ENCODE data around the gene ULBP3.
"Not testable (repeated sequence)": the region's sequence is repeated elsewhere in the genome, so short reads cannot be mapped to it uniquely, and the experiment has no call there.

Gene ULBP3

DNA sequence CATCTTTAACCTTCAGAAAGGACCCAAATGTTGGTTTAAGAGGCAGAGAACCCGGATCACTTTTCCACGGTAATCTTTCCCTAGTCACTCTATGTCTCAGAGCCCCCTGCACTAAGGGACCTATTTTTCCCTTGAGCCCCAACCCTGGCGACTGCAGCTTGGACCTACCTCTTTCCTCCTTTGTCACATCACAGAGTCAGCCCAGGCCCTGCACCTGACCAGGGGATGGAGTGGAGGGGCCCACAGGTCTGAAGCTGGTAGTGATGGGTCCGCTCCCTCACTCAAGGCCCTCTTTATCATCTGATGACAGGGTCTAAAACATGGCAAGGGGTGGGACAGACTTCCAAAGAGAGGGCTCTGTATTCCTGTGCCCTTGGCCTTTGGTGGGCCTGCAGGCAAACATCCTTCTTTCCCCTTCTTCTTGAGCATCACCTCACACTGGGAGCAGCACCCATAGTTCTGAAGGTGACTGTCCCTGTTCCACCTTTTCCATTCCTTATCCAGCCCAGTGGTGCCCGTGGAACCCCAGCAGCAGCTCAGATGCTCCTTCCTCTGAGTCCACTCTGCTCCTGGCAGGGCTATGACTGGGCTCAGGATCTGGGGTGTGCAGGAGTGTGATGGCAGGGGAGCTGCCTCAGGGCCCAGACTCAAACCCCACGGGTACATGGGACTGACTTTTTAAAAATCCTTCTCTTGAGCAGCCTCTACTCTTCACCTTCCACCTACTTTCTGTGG lies 49.9 kb downstream of the ULBP3 start:
- Histone ChIP-seq H3K9me3 (ENCODE audit: insufficient read depth, low read depth, low read length) (no peaks in the 10 kb centered on the region), H3K27ac (ENCODE audit: low read depth, low read length) (no peak overlapping the region), H4K91ac (ENCODE audit: low read depth, low read length) (no peak overlapping the region), H2BK120ac (ENCODE audit: insufficient read depth, low read length, poor library complexity) (no peak overlapping the region), H2AK5ac (ENCODE audit: low read length) (no peak overlapping the region), H3K4ac (ENCODE audit: low read depth, low read length) (no peak overlapping the region), H3K36me3 (ENCODE audit: control insufficient read depth in 1 of 2, insufficient read depth in 2 of 2, low read length in 2 of 2) (no peaks in the 10 kb centered on the region), H4K8ac (ENCODE audit: low read depth, low read length) (no peak overlapping the region), H2AFZ (ENCODE audit: insufficient read depth, low read length, poor library complexity) (no peak overlapping the region), H3K4me3 (ENCODE audit: low read depth, low read length) (no peak overlapping the region), H3K9ac (ENCODE audit: low read length) (no peak overlapping the region), H2BK12ac (ENCODE audit: low read length) (no peak overlapping the region), H3K4me2 (ENCODE audit: low read length) (no peak overlapping the region), H4K12ac (ENCODE audit: low read depth, low read length) (no peak overlapping the region), H3K4me1 (ENCODE audit: control insufficient read depth in 1 of 2, insufficient read depth in 2 of 2, low read length in 2 of 2) (no peaks in the 10 kb centered on the region), H3K23ac (ENCODE audit: low read length) (no peak overlapping the region), H3K79me1 (ENCODE audit: low read length) (no peaks in the 10 kb centered on the region), H3K14ac (ENCODE audit: low read length) (no peak overlapping the region), H3K79me2 (ENCODE audit: control insufficient read depth, insufficient read depth, low read length, poor library complexity) (no peaks in the 10 kb centered on the region), H3K18ac (ENCODE audit: low read length) (no peak overlapping the region), H3K27me3 (ENCODE audit: insufficient read depth, low read length) (peaks cover 15% of the 10 kb centered on the region), H2BK5ac (ENCODE audit: low read depth, low read length, poor library complexity) (no peak overlapping the region)
- WGBS (ENCODE audit: extremely low coverage, insufficient coverage, insufficient read length), result no CpG with 5 or more reads among the region's 6 CpGs
- no peak for DNase-seq

GRCh38 chr6:150017186-150017521 lies 51.8 kb downstream of the ULBP3 start:
- not testable (repeated sequence) for H3K79me1 ChIP-seq (ENCODE audit: low read length); H3K79me2 ChIP-seq (ENCODE audit: control insufficient read depth, insufficient read depth, low read length, poor library complexity); H3K9me3 ChIP-seq (ENCODE audit: insufficient read depth, low read depth, low read length); H3K23ac ChIP-seq (ENCODE audit: low read length); H3K18ac ChIP-seq (ENCODE audit: low read length); H3K4me3 ChIP-seq (ENCODE audit: low read depth, low read length); H3K14ac ChIP-seq (ENCODE audit: low read length); H4K12ac ChIP-seq (ENCODE audit: low read depth, low read length); DNase-seq; H2BK12ac ChIP-seq (ENCODE audit: low read length); H3K4me2 ChIP-seq (ENCODE audit: low read length); H3K27ac ChIP-seq (ENCODE audit: low read depth, low read length); H4K91ac ChIP-seq (ENCODE audit: low read depth, low read length); H3K36me3 ChIP-seq (ENCODE audit: control insufficient read depth in 1 of 2, insufficient read depth in 2 of 2, low read length in 2 of 2); H3K4ac ChIP-seq (ENCODE audit: low read depth, low read length); H2BK5ac ChIP-seq (ENCODE audit: low read depth, low read length, poor library complexity); H3K4me1 ChIP-seq (ENCODE audit: control insufficient read depth in 1 of 2, insufficient read depth in 2 of 2, low read length in 2 of 2); H2BK120ac ChIP-seq (ENCODE audit: insufficient read depth, low read length, poor library complexity); H2AK5ac ChIP-seq (ENCODE audit: low read length); H4K8ac ChIP-seq (ENCODE audit: low read depth, low read length); H2AFZ ChIP-seq (ENCODE audit: insufficient read depth, low read length, poor library complexity); H3K9ac ChIP-seq (ENCODE audit: low read length)
- WGBS (ENCODE audit: extremely low coverage, insufficient coverage, insufficient read length), result no CpG with 5 or more reads among the region's 5 CpGs
- H3K27me3 ChIP-seq (ENCODE audit: insufficient read depth, low read length), result peaks cover 23% of the 10 kb centered on the region

GRCh38 chr6:150016324-150017185 lies 52.4 kb downstream of the ULBP3 start:
- Histone ChIP-seq H3K27ac (ENCODE audit: low read depth, low read length) (no peak overlapping the region), H3K79me2 (ENCODE audit: control insufficient read depth, insufficient read depth, low read length, poor library complexity) (no peaks in the 10 kb centered on the region), H3K4ac (ENCODE audit: low read depth, low read length) (no peak overlapping the region), H2AFZ (ENCODE audit: insufficient read depth, low read length, poor library complexity) (no peak overlapping the region), H3K79me1 (ENCODE audit: low read length) (no peaks in the 10 kb centered on the region), H3K4me1 (ENCODE audit: control insufficient read depth in 1 of 2, insufficient read depth in 2 of 2, low read length in 2 of 2) (no peaks in the 10 kb centered on the region), H3K4me2 (ENCODE audit: low read length) (no peak overlapping the region), H3K14ac (ENCODE audit: low read length) (no peak overlapping the region), H3K27me3 (ENCODE audit: insufficient read depth, low read length) (peaks cover 23% of the 10 kb centered on the region), H2BK120ac (ENCODE audit: insufficient read depth, low read length, poor library complexity) (no peak overlapping the region), H3K9me3 (ENCODE audit: insufficient read depth, low read depth, low read length) (no peaks in the 10 kb centered on the region), H3K9ac (ENCODE audit: low read length) (no peak overlapping the region), H3K18ac (ENCODE audit: low read length) (no peak overlapping the region), H4K91ac (ENCODE audit: low read depth, low read length) (no peak overlapping the region), H4K12ac (ENCODE audit: low read depth, low read length) (no peak overlapping the region), H4K8ac (ENCODE audit: low read depth, low read length) (no peak overlapping the region), H3K36me3 (ENCODE audit: control insufficient read depth in 1 of 2, insufficient read depth in 2 of 2, low read length in 2 of 2) (no peaks in the 10 kb centered on the region), H2AK5ac (ENCODE audit: low read length) (no peak overlapping the region), H3K23ac (ENCODE audit: low read length) (no peak overlapping the region), H2BK5ac (ENCODE audit: low read depth, low read length, poor library complexity) (no peak overlapping the region), H2BK12ac (ENCODE audit: low read length) (no peak overlapping the region), H3K4me3 (ENCODE audit: low read depth, low read length) (no peak overlapping the region)
- DNase-seq, result peak; percentile 47 to 91
- no CpG with 5 or more reads among the region's 6 CpGs for WGBS (ENCODE audit: extremely low coverage, insufficient coverage, insufficient read length)

- not testable (repeated sequence) for H3K27ac ChIP-seq (ENCODE audit: low read depth, low read length); H2BK5ac ChIP-seq (ENCODE audit: low read depth, low read length, poor library complexity); H2AK5ac ChIP-seq (ENCODE audit: low read length); H3K4me3 ChIP-seq (ENCODE audit: low read depth, low read length); H3K9me3 ChIP-seq (ENCODE audit: insufficient read depth, low read depth, low read length); DNase-seq; H3K14ac ChIP-seq (ENCODE audit: low read length); H4K91ac ChIP-seq (ENCODE audit: low read depth, low read length); H3K79me2 ChIP-seq (ENCODE audit: control insufficient read depth, insufficient read depth, low read length, poor library complexity); H3K18ac ChIP-seq (ENCODE audit: low read length); H4K8ac ChIP-seq (ENCODE audit: low read depth, low read length); H3K4me2 ChIP-seq (ENCODE audit: low read length); H3K79me1 ChIP-seq (ENCODE audit: low read length); H3K4me1 ChIP-seq (ENCODE audit: control insufficient read depth in 1 of 2, insufficient read depth in 2 of 2, low read length in 2 of 2); H2BK120ac ChIP-seq (ENCODE audit: insufficient read depth, low read length, poor library complexity); H3K4ac ChIP-seq (ENCODE audit: low read depth, low read length); H3K9ac ChIP-seq (ENCODE audit: low read length); H2AFZ ChIP-seq (ENCODE audit: insufficient read depth, low read length, poor library complexity); H3K36me3 ChIP-seq (ENCODE audit: control insufficient read depth in 1 of 2, insufficient read depth in 2 of 2, low read length in 2 of 2); H3K23ac ChIP-seq (ENCODE audit: low read length); H2BK12ac ChIP-seq (ENCODE audit: low read length); H4K12ac ChIP-seq (ENCODE audit: low read depth, low read length)
- no CpG with 5 or more reads among the region's 15 CpGs for WGBS (ENCODE audit: extremely low coverage, insufficient coverage, insufficient read length)
- H3K27me3 ChIP-seq (ENCODE audit: insufficient read depth, low read length), result peaks cover 23% of the 10 kb centered on the region
These were observed 53.5 kb downstream of the ULBP3 start for GRCh38 chr6:150015281-150016001.
